ENCODE measurements around the gene LRRC18. TPM values are rescaled to one million over a fixed set of nuclear protein-coding genes. Genes with fewer than 3 reads are reported as not detected.

Gene LRRC18
- total and polyA plus RNA-seq, 2 donors (not counting 3 experiments of a cell fraction or from before 2014, with no cell fraction given), result not detected

GRCh38 chr10:48872234-48872633, 67.4 kb downstream of the LRRC18 start:
- H3K36me3 ChIP-seq (ENCODE audit: control insufficient read depth in 2 of 2, extremely low read depth in 1 of 2, insufficient read depth in 2 of 2, low read length in 2 of 2), result no peaks in the 10 kb centered on the region
- ChIA-PET CTCF (no interaction called here), POLR2A (no interaction called here)
- peaks cover 2 to 3% of the 10 kb centered on the region in 2 experiments for H3K27me3 ChIP-seq (ENCODE audit: control insufficient read depth in 2 of 2, insufficient read depth in 2 of 2, low read length in 2 of 2)
- TF ChIP-seq, protein P1, sequence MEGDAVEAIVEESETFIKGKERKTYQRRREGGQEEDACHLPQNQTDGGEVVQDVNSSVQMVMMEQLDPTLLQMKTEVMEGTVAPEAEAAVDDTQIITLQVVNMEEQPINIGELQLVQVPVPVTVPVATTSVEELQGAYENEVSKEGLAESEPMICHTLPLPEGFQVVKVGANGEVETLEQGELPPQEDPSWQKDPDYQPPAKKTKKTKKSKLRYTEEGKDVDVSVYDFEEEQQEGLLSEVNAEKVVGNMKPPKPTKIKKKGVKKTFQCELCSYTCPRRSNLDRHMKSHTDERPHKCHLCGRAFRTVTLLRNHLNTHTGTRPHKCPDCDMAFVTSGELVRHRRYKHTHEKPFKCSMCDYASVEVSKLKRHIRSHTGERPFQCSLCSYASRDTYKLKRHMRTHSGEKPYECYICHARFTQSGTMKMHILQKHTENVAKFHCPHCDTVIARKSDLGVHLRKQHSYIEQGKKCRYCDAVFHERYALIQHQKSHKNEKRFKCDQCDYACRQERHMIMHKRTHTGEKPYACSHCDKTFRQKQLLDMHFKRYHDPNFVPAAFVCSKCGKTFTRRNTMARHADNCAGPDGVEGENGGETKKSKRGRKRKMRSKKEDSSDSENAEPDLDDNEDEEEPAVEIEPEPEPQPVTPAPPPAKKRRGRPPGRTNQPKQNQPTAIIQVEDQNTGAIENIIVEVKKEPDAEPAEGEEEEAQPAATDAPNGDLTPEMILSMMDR (IDR thresholded peaks at IDR 0.05; ENCODE audit: extremely low read depth in 1 of 2, insufficient read depth in 1 of 2, low read depth in 1 of 2, low read length in 2 of 2), result no peak
- TF ChIP-seq JUN (IDR thresholded peaks at IDR 0.05; ENCODE audit: borderline replicate concordance, insufficient read depth, insufficient read length, low read depth) (no peak), POLR2A (IDR thresholded peaks at IDR 0.05; ENCODE audit: low read depth, low read length) (no peak), GATA2 (IDR thresholded peaks at IDR 0.05; ENCODE audit: insufficient read depth, insufficient read length, low read depth, low read length) (no peak), POLR2AphosphoS5 (IDR thresholded peaks at IDR 0.05; ENCODE audit: insufficient read depth, low read depth, low read length) (no peak), FOS (IDR thresholded peaks at IDR 0.05; ENCODE audit: borderline replicate concordance, insufficient read depth, low read length) (no peak), EZH2 (IDR thresholded peaks at IDR 0.05; ENCODE audit: borderline replicate concordance, low read depth, low read length, severe bottlenecking) (no peak), MYC (IDR thresholded peaks at IDR 0.05; ENCODE audit: low read depth, low read length) (no peak)
- TF ChIP-seq, protein P2, sequence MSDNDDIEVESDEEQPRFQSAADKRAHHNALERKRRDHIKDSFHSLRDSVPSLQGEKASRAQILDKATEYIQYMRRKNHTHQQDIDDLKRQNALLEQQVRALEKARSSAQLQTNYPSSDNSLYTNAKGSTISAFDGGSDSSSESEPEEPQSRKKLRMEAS (IDR thresholded peaks at IDR 0.05; ENCODE audit: insufficient read depth, insufficient read length), result no peak
- H3K27ac ChIP-seq (ENCODE audit: insufficient read depth, low read depth, low read length), result no peak overlapping the region
- no peak overlapping the region for H3K4me3 ChIP-seq (replicated peaks in 1 of 3; ENCODE audit: insufficient read depth in 1 of 3, low read depth in 1 of 3, low read length in 3 of 3)
- DNase-seq (ENCODE audit: low read depth, low spot score) (no peak), FAIRE-seq (no peak)
- no peaks in the 10 kb centered on the region for H3K79me2 ChIP-seq (ENCODE audit: control insufficient read depth, insufficient read depth, low read length)
- dilution Hi-C loops (cut with MboI; ENCODE audit: extremely low pct_ligation_motif_present, low sequenced_read_pairs) (no loop called here), intact Hi-C loops (cut with micrococcal nuclease) (loop anchor here (5.0 kb wide), 1 partner anchor 545 kb away; no protein-coding TSS in a partner anchor)
- no peaks in the 10 kb centered on the region for H3K9me1 ChIP-seq (replicated peaks; ENCODE audit: control insufficient read depth, extremely low read depth, insufficient read depth, low read length)
- H3K9me3 ChIP-seq (replicated peaks; ENCODE audit: control insufficient read depth, insufficient read depth, low read length), result no peaks in the 10 kb centered on the region
- BruUV-seq (replicated peaks), result no TSS peak
- no peaks in the 10 kb centered on the region for H4K20me1 ChIP-seq (replicated peaks; ENCODE audit: control insufficient read depth, extremely low read depth, insufficient read depth, low read length)
- no peak overlapping the region for H3K9ac ChIP-seq (replicated peaks; ENCODE audit: extremely low read depth, insufficient read depth, low read length)
- no peak overlapping the region for H2AFZ ChIP-seq (ENCODE audit: low read depth, low read length)
- H3K4me2 ChIP-seq (ENCODE audit: insufficient read depth, low read length), result no peak overlapping the region
- no peaks in the 10 kb centered on the region for H3K4me1 ChIP-seq (ENCODE audit: control insufficient read depth, extremely low read depth, insufficient read depth, low read length)

Small RNA genes lying within 50 kb of the gene (microRNA-seq; reads per million reads assigned to microRNA genes)
- gene MIR4294 (ENCODE audit: borderline number of aligned reads, borderline replicate concordance), result not detected

Small RNA genes lying within 50 kb of the gene (small RNA-seq; reads per million reads assigned to genes)
- gene MIR4294 (ENCODE audit: insufficient read depth, insufficient read length, low read depth, low replicate concordance), result not detected

Other genes with a start within 250 kb of the LRRC18 start
- gene VSTM4, start 175.7 kb upstream of the LRRC18 start, total RNA-seq, result 0.07 and 0.12 TPM in 2 replicates
- 0.06 and 0.07 TPM in 2 replicates for gene VSTM4, start 175.7 kb upstream of the LRRC18 start, polyA plus RNA-seq
- not detected in 2 replicates for gene FAM170B, start 194.2 kb upstream of the LRRC18 start, total RNA-seq
- gene FAM170B, start 194.2 kb upstream of the LRRC18 start, polyA plus RNA-seq, result not detected in 2 replicates
- gene TMEM273, start 248.6 kb upstream of the LRRC18 start, total RNA-seq, result 2.1 and 3.7 TPM in 2 replicates
- 1.9 and 2.9 TPM in 2 replicates for gene TMEM273, start 248.6 kb upstream of the LRRC18 start, polyA plus RNA-seq